Type B pancreatic cell (in vitro differentiated cells): ENCODE measurements around the gene NXPE4. TPM values are rescaled to one million over a fixed set of nuclear protein-coding genes. Genes with fewer than 3 reads are reported as not detected.
A peak's percentile ranks its signal among the peaks of the same experiment; 100 is the strongest.

Experiments
- DNase-seq: peaks from one replicate; pipeline ENCODE4 v3.0.0; 2021; ENCODE audit warnings: mixed read lengths; ENCODE audit not compliant: unreplicated experiment; ENCODE audit errors: extremely low spot score
- H3K27ac Mint-ChIP-seq: 2 replicates; pipeline ENCODE4 v1.8.0; 2021; ENCODE audit warnings: mild to moderate bottlenecking, mixed read lengths
- H3K27me3 Mint-ChIP-seq: 2 replicates; pipeline ENCODE4 v1.8.0; 2021; ENCODE audit warnings: mixed read lengths
- H3K36me3 Mint-ChIP-seq: 2 replicates; pipeline ENCODE4 v1.8.0; 2021; ENCODE audit warnings: mixed read lengths
- H3K4me1 Mint-ChIP-seq: one replicate; pipeline ENCODE4 v1.8.0; 2021; ENCODE audit warnings: mixed read lengths; ENCODE audit not compliant: unreplicated experiment
- H3K4me3 Mint-ChIP-seq: 2 replicates; pipeline ENCODE4 v1.8.0; 2021; ENCODE audit warnings: mild to moderate bottlenecking, mixed read lengths
- H3K9me3 Mint-ChIP-seq: 2 replicates; pipeline ENCODE4 v1.8.0; 2021; ENCODE audit warnings: mixed read lengths
- total RNA-seq: library from RNA; stranded (reverse); gene quantifications from 2 replicates; pipeline ENCODE4 v1.2.1, GENCODE V29; 2021; ENCODE audit warnings: low replicate concordance
- TF ChIP-seq, protein P1 (sequence below): fragments of 200-600 bp; sonication (generic); conservative IDR thresholded peaks from 2 replicates; pipeline ENCODE4 v1.5.0; 2021; ENCODE audit warnings: antibody characterized with exemption, mild to moderate bottlenecking

NXPE4 gene
- total RNA-seq, 1 donor from 2014 or later: not detected

- DNase-seq: no peak
Measured at GRCh38 chr11:114571712-114572111, 23.9 kb downstream of the NXPE4 start.

GRCh38 chr11:114569801-114570200 is 25.8 kb downstream of the NXPE4 start:
- Mint-ChIP-seq H3K27ac (peak overlapping the region; percentile 81), H3K4me3 (peak overlapping the region; percentile 57), H3K4me1 (no peaks in the 10 kb centered on the region), H3K9me3 (no peaks in the 10 kb centered on the region), H3K36me3 (no peaks in the 10 kb centered on the region), H3K27me3 (peaks cover 2% of the 10 kb centered on the region)
- TF ChIP-seq, protein P1, sequence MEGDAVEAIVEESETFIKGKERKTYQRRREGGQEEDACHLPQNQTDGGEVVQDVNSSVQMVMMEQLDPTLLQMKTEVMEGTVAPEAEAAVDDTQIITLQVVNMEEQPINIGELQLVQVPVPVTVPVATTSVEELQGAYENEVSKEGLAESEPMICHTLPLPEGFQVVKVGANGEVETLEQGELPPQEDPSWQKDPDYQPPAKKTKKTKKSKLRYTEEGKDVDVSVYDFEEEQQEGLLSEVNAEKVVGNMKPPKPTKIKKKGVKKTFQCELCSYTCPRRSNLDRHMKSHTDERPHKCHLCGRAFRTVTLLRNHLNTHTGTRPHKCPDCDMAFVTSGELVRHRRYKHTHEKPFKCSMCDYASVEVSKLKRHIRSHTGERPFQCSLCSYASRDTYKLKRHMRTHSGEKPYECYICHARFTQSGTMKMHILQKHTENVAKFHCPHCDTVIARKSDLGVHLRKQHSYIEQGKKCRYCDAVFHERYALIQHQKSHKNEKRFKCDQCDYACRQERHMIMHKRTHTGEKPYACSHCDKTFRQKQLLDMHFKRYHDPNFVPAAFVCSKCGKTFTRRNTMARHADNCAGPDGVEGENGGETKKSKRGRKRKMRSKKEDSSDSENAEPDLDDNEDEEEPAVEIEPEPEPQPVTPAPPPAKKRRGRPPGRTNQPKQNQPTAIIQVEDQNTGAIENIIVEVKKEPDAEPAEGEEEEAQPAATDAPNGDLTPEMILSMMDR: no peak
- DNase-seq: no peak

More at GRCh38 chr11:114571712-114572111, 23.9 kb downstream of the NXPE4 start:
- Mint-ChIP-seq H3K4me3 (no peak overlapping the region), H3K27ac (no peak overlapping the region), H3K27me3 (peaks cover 2% of the 10 kb centered on the region), H3K36me3 (no peaks in the 10 kb centered on the region), H3K4me1 (no peaks in the 10 kb centered on the region), H3K9me3 (no peaks in the 10 kb centered on the region)
- TF ChIP-seq, protein P1: no peak

DNA sequence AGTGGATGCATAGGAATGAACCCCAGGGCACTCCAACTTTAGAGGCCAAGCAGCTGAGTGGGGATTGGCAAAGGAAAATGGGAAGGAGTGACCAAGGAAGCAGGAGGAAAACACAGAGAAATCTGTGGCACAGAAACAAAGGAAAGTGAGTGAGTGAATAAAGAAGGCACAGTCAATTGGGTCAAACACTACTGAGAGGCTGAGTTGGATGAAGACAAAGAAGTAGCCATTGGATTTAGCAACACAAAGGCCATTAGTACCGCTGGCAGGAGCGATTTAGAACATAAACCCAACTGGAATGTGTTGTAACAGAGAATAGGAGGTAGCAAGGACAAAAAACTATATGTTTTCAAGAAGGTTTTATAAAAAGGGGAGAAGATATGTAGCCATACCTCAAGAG is 29.3 kb downstream of the NXPE4 start:
- Mint-ChIP-seq H3K27ac (no peak overlapping the region), H3K27me3 (no peaks in the 10 kb centered on the region), H3K4me3 (no peak overlapping the region), H3K4me1 (no peaks in the 10 kb centered on the region), H3K9me3 (no peaks in the 10 kb centered on the region), H3K36me3 (no peaks in the 10 kb centered on the region)
- DNase-seq: no peak
- TF ChIP-seq, protein P1: no peak

DNA sequence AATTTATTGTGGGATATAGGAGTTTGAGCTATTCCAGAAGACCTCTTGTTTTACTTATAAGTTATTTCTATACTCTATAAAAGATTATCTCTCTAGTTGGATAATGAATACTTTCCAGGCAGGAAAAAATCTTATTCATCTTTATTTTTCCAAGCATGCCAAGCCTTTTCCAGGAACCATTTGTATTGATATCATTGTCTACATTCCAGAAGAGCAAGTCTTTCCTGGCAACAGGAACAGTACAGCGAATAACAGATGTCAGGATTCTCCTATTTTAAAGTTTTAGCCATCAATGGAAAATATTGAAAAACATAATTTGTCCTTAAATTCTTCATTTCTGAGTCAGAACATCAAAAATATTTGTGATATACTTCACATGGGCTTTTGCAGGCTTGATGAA is 30.8 kb downstream of the NXPE4 start:
- H3K27me3 Mint-ChIP-seq: no peaks in the 10 kb centered on the region
- H3K4me1 Mint-ChIP-seq: no peaks in the 10 kb centered on the region
- no peaks in the 10 kb centered on the region for H3K9me3 Mint-ChIP-seq
- no peak overlapping the region for H3K4me3 Mint-ChIP-seq
- no peaks in the 10 kb centered on the region for H3K36me3 Mint-ChIP-seq
- DNase-seq: no peak
- H3K27ac Mint-ChIP-seq: no peak overlapping the region
- TF ChIP-seq, protein P1: no peak

- no peaks in the 10 kb centered on the region for H3K4me1 Mint-ChIP-seq
- H3K27ac Mint-ChIP-seq: no peak overlapping the region
- no peaks in the 10 kb centered on the region for H3K9me3 Mint-ChIP-seq
- H3K36me3 Mint-ChIP-seq: no peaks in the 10 kb centered on the region
- TF ChIP-seq, protein P1: no peak
- DNase-seq: no peak
- H3K4me3 Mint-ChIP-seq: no peak overlapping the region
- H3K27me3 Mint-ChIP-seq: no peaks in the 10 kb centered on the region
Measured at GRCh38 chr11:114563077-114563476, 32.5 kb downstream of the NXPE4 start.
